ENCODE data around the gene LCN1.

The LCN1 gene

GRCh38 chr9:135552698-135553171 is 31.5 kb downstream of the LCN1 start:
- intact Hi-C loops (cut with DNase I) = no loop called here

DNA sequence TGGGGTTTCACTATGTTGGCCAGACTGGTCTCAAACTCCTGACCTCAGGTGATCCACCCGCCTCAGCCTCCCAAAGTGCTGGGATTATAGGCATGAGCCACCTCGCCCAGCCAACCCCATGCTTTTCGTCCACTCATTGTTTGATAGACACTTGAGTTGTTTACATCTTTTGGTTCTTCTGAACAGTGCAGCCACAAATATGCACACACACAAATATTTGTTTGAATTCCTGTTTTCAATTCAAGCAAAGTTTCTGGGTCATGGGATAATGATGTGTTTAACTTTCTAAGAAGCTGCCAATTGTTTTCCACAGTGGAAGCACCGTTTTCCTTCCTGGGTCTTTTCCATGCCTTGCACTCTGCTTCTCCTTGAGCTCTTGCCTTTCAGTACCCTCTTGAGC is 33.5 kb downstream of the LCN1 start:
- DNase-seq = peak in 1 of 42 donors; percentile 23
- intact Hi-C loops (cut with DNase I) = no loop called here

More at GRCh38 chr9:135552698-135553171, 31.5 kb downstream of the LCN1 start:
- DNase-seq = peak in 1 of 42 donors; percentile 12

- intact Hi-C loops (cut with DNase I) = no loop called here
- no peak for DNase-seq
Measured at GRCh38 chr9:135555203-135555602, 34.0 kb downstream of the LCN1 start.

- peak in 1 of 42 donors; percentile 1 for DNase-seq
- intact Hi-C loops (cut with DNase I) = no loop called here
Measured at GRCh38 chr9:135555910-135556309, 34.7 kb downstream of the LCN1 start.

GRCh38 chr9:135559606-135560005 is 38.4 kb downstream of the LCN1 start:
- DNase-seq = peak in 1 of 42 donors; percentile 3

DNA sequence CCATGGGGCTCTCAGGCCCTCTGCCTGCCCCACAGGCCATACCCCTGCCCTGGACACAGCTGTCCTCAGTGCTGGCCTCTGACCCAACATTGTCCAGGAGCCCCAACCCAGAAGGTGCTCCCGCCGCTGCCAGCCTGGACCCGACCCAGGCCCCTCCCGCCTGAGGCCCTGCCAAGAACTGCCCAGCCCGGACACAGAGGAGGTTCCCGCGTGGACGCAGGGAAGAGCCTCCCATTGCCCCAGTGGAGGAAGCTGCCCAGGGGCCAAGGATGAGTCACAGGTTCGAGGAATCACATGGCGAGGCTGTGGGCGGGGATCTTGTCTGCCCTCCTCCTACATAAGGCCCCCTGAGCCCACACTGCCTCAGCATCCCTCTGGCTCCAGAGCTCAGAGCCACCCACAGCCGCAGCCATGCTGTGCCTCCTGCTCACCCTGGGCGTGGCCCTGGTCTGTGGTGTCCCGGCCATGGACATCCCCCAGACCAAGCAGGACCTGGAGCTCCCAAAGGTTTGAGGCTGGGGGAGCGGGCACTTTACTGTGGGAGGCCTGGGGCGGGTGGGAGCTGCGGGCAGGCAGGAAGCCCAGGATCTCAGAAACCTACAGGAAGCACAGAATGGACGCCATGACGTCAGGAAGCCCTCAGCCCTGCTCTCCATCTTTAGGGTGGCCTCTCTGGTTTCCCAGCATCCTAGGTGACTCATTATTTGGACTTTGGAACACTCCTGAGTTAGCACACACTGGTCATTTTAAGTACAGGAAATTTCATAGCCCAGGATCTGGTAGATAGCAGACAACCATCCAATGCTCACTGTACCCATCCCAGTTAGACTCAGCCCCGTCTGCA is 40.4 kb downstream of the LCN1 start, which contains the start of gene PAEP:
Gene PAEP, plus strand, starts transcription at position 366 of the 844 bp plus-strand sequence.
- DNase-seq = peak in 4 of 42 donors; percentile 2 to 15 (median 5)
- intact Hi-C loops (cut with DNase I) = no loop called here

More at GRCh38 chr9:135559606-135560005, 38.4 kb downstream of the LCN1 start:
- intact Hi-C loops (cut with DNase I) = no loop called here

DNA sequence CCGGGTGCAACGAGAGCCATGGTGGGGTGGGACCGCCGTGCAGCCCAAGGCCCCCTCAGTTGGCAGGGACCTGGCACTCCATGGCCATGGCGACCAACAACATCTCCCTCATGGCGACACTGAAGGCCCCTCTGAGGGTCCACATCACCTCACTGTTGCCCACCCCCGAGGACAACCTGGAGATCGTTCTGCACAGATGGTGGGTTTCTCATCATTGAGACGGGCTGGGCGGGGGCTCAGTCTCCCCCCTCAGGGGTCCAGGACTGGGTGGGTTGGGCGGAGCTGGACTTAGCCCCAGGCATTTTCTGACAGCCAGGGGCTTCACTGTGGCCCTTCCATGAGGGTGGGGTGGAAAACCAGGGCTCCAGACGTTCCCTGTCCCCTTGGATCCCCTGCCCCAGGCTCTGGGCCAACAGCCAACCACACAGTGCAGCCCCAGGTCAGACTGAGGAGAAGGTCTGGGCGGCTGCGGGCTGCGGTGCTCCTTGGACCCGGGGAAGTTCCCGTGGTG is 41.0 kb downstream of the LCN1 start:
- peak in 3 of 42 donors; percentile 5 to 20 (median 9) for DNase-seq
- intact Hi-C loops (cut with DNase I) = no loop called here

- intact Hi-C loops (cut with DNase I) = no loop called here
- peak in 3 of 42 donors; percentile 2 to 5 (median 2) for DNase-seq
Measured at GRCh38 chr9:135563039-135563476, 41.8 kb downstream of the LCN1 start.

GRCh38 chr9:135563858-135564257 is 42.6 kb downstream of the LCN1 start:
- peak in 2 of 42 donors; percentile 12 to 24 for DNase-seq
- intact Hi-C loops (cut with DNase I) = no loop called here

- DNase-seq = peak in 4 of 42 donors; percentile 5 to 8 (median 6)
- intact Hi-C loops (cut with DNase I) = no loop called here
Measured at GRCh38 chr9:135565141-135565628, 43.9 kb downstream of the LCN1 start.

DNA sequence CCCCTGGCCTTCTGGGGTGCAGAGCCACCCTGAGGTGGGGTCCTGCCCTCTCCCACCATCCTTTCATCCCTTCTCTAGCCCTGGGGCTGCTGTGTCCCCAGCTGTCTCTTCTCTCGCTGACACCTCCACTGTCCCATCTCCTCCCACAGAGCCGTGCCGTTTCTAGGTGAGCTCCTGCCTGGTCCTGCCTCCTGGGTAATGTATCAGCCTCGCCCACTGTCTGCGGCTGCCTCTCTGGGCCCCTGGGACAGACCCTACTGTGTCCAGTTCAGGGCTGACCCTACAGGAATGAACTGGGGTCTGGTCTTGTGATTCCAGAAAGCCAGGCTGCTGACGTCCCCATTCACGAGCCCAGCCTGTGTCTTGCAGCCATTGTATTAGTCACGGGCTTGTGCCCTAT is 44.4 kb downstream of the LCN1 start:
- intact Hi-C loops (cut with DNase I) = no loop called here
- DNase-seq = peak in 3 of 42 donors; percentile 7 to 15 (median 8)

GRCh38 chr9:135566552-135566951 is 45.3 kb downstream of the LCN1 start:
- peak in 4 of 42 donors; percentile 8 to 13 (median 10) for DNase-seq

GRCh38 chr9:135567311-135567710 is 46.1 kb downstream of the LCN1 start:
- DNase-seq = peak in 4 of 42 donors; percentile 3 to 25 (median 6)
- intact Hi-C loops (cut with DNase I) = no loop called here

More at GRCh38 chr9:135566552-135566951, 45.3 kb downstream of the LCN1 start:
- intact Hi-C loops (cut with DNase I) = no loop called here

DNA sequence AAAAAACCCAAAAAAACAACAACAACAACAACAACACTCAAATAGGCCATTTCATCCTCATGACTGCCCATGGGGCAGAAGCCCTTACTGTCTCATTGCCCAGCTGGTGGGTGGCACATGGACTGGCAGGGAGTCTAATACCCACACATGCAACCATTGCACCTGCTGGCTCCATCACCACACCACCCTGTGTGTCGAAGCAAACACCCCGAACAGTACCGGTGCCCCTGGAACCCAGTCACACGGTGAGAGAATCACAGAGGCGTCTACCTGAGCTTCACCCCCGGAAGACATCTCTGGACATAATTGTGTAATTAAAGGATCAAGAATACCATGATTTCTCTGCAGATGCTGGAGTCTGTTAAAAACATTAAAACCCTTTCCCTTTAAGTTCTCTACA is 46.8 kb downstream of the LCN1 start:
- intact Hi-C loops (cut with DNase I) = no loop called here
- DNase-seq = peak in 2 of 42 donors; percentile 1 to 23

GRCh38 chr9:135570456-135570855 is 49.2 kb downstream of the LCN1 start:
- DNase-seq = no peak
- intact Hi-C loops (cut with DNase I) = no loop called here

- intact Hi-C loops (cut with DNase I) = no loop called here
- DNase-seq = no peak
Measured at GRCh38 chr9:135572233-135572632, 51.0 kb downstream of the LCN1 start.

DNA sequence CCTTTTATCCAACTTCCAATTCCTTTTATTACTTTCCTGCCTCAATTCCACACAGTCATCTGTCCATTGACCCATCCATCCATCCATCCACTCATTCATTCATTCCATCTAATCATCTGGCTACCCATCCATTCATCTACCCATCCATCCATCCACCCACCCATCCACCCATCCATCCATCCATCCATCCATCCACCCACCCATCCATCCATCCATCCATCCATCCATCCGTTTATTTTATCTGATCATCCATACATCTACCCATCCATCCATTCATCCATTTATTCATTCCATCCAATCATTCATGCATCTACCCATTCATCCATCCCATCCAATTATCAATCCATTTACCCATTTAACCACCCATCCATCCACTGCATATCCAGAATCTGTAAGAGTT is 51.9 kb downstream of the LCN1 start:
- intact Hi-C loops (cut with DNase I) = no loop called here
- DNase-seq = no peak

DNA sequence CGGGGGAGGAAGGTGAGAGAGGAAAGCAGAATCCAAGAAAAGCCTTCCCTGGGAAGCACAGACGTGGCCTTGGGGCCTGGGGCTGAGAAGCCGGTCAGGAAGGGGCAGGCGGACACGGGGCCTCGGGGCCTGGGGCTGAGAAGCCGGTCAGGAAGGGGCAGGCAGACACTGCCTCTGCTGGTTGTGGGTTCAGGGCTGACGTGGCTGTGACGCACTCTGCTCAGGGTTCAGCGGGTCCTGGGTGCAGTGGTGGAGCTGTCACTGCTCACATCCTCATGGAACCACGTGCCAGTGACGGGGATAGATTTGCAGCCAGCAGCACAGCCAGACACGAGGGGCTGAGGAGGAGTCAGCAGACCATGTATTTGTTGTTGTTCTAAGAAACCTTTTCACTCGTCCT is 53.1 kb downstream of the LCN1 start:
- intact Hi-C loops (cut with DNase I) = no loop called here
- DNase-seq = peak in 3 of 42 donors; percentile 3 to 35 (median 10)

DNA sequence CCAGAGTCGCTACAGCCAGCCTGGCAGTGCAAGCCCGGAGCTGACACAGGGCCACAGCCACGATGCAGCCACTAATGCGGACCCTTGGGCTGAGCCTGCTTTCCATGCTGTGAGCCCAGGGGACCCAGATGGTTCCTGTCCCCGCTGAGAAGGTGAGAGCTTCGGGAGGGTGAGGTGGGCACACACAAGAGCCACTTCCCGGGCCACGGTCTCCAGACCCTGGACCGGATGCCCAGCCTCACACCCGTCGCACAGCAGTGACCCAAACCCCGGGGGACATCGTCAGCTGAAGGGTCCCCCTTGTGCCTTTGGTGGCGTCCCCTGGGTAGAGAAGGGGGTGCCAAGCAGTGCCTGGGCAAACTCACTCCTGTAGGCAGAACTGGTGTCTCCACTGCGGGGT is 53.7 kb downstream of the LCN1 start:
- DNase-seq = peak in 3 of 42 donors; percentile 3 to 28 (median 7)
- intact Hi-C loops (cut with DNase I) = no loop called here

All from head of caudate nucleus (tissue), 42 donors.